PC-9 (cell line): ENCODE results near the gene PLXND1.

ENCODE experiments used
- EZH2 ChIP-seq: fragments of 200-600 bp; sonication (generic); IDR thresholded peaks from 2 replicates; pipeline ENCODE4 v1.8.0; 2017; ENCODE audit warnings: antibody characterized with exemption, low read depth
- TF ChIP-seq, protein P1 (sequence below): fragments of 200-600 bp; sonication (generic); conservative IDR thresholded peaks from 2 replicates; pipeline ENCODE4 v1.6.1; 2017; ENCODE audit warnings: mixed run types, antibody characterized with exemption, mild to moderate bottlenecking, moderate library complexity

DNA sequence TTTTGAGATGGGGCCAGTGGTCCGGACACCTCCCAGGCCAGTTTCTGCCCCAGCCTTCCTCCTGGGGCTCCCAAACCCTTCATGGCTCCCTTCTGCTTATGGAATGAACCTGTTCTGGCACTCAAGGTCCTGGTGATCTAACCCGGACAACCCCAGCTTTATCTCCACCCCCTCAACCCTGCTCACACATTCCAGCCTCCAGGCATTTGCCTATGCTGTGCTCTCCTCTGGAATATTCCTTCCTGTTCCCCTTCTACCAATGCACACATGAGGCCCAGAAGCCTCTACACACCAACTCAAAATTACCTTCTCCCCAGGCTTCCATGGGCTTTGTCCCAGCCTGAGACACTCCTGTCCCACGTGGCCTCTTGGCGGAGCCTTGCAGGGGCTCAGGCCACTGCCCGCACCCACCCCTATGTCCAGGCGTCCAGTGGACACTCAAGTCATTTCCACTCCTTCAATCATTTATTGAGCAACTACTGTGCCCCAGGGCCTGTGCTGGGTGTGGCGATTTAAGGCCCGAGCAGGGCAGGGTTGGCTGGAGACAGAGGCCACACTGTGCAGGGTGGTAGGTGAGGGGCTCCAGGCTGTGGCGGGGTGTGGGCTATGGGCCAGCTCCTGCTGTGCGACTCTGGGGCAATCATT lies 18.8 kb downstream of the PLXND1 start:
- TF ChIP-seq, protein P1, sequence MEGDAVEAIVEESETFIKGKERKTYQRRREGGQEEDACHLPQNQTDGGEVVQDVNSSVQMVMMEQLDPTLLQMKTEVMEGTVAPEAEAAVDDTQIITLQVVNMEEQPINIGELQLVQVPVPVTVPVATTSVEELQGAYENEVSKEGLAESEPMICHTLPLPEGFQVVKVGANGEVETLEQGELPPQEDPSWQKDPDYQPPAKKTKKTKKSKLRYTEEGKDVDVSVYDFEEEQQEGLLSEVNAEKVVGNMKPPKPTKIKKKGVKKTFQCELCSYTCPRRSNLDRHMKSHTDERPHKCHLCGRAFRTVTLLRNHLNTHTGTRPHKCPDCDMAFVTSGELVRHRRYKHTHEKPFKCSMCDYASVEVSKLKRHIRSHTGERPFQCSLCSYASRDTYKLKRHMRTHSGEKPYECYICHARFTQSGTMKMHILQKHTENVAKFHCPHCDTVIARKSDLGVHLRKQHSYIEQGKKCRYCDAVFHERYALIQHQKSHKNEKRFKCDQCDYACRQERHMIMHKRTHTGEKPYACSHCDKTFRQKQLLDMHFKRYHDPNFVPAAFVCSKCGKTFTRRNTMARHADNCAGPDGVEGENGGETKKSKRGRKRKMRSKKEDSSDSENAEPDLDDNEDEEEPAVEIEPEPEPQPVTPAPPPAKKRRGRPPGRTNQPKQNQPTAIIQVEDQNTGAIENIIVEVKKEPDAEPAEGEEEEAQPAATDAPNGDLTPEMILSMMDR, result no peak
- TF ChIP-seq EZH2, result no peak
